ENCODE data around the gene HDAC9.

DNA sequence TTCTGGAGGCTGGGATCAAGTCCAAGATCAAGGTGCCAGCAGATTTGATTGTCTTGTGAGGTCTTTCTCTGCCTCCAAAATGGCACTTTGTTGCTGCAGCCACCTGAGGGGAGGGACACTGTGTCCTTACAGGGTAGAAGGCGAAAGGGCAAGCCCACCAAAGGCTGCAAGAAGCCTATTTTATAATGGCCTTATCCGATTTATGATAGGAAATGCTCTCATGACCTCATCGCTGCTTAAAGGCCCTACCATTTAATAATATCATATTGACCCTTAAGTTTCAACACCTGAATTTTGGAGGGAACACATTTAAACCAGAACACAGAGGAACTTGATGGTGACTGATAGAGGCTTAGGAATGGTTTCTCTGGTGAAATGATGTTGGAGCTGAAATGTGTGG is 325.4 kb downstream of the HDAC9 start:
- TF ChIP-seq EZH2 (IDR thresholded peaks at IDR 0.05) (no peak), POLR2AphosphoS5 (IDR thresholded peaks at IDR 0.05; ENCODE audit: borderline replicate concordance, low read depth, low read length) (no peak), FOXP2 (optimal IDR thresholded peaks at IDR 0.05; ENCODE audit: control extremely low read depth, extremely low read length, insufficient read depth) (no peak)

Data from SK-N-MC (cell line).